Activated CD4-positive, CD25-positive, alpha-beta regulatory T cell (primary cell): ENCODE results near the gene UNC50.

Source experiments
- DNase-seq, 4 experiments: peaks; one replicate each; lab custom pipeline; 2025; lab: John Stamatoyannopoulos, UW

The UNC50 gene

DNA sequence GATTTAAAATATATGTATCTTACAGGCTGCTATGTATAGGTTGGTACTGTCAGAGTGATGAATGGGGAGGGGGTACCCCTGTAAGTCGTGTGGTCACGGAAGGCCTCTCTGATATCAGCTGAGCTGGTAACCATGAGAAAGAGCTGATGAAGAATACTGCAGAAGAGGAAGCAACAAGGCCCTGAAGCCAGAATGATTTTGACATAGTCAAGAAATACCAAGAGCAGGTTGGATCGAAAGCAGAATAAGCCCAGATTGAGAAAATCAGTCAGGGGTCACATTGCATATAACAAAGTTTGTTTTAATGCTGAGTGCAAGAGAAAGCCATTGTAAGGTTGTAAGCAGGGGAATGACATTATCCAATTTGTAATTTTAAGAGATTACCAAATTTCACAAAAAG lies 57.3 kb downstream of the UNC50 start:
- DNase-seq, result no peak
